ENCODE results near the gene ASTN1. TPM values are rescaled to one million over a fixed set of nuclear protein-coding genes. Genes with fewer than 3 reads are reported as not detected.

ASTN1 gene
- total RNA-seq, 6 experiments from 2014 or later: not detected

- H3K27ac Mint-ChIP-seq: no peak overlapping the region
- TF ChIP-seq CTCF (IDR thresholded peaks at IDR 0.05): no peak
- no peaks in the 10 kb centered on the region for H3K36me3 Mint-ChIP-seq (ENCODE audit: low read depth)
- DNase-seq: no peak
- peaks cover 50% of the 10 kb centered on the region for H3K9me3 Mint-ChIP-seq
- no peak overlapping the region for H3K4me3 Mint-ChIP-seq
- peaks cover 3% of the 10 kb centered on the region; the same call in 1 of the 2 replicates for H3K27me3 Mint-ChIP-seq (ENCODE audit: insufficient read depth)
- H3K4me1 Mint-ChIP-seq (ENCODE audit: low read depth): no peaks in the 10 kb centered on the region
Observed at GRCh38 chr1:177043597-177043996, 120.9 kb downstream of the ASTN1 start.

DNA sequence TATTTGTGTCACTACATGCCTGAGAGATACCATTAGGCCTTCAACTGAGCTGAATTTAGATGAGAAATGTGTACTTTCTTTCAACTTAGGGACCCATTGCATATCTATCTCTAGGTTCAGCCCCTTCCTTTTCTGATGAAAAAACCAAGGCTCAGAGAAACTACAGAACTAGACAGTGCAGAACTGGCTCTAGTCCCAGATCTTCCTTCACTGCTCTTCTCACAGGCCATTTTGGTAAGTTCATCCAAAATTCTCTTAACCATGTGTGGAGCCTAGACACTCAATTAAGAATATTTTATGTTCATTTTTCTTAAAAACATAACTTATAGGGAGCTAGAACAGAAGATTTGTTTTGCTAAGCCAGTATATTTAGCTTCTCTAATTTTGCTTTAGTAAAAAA is 128.9 kb downstream of the ASTN1 start:
- H3K4me1 Mint-ChIP-seq (ENCODE audit: low read depth): no peaks in the 10 kb centered on the region
- no peak for DNase-seq
- no peak for TF ChIP-seq CTCF (IDR thresholded peaks at IDR 0.05)
- H3K4me3 Mint-ChIP-seq: no peak overlapping the region
- H3K36me3 Mint-ChIP-seq (ENCODE audit: low read depth): no peaks in the 10 kb centered on the region
- H3K27ac Mint-ChIP-seq: no peak overlapping the region
- H3K27me3 Mint-ChIP-seq (ENCODE audit: insufficient read depth): peaks cover 5% of the 10 kb centered on the region; the same call in 1 of the 2 replicates
- H3K9me3 Mint-ChIP-seq: peaks cover 44% of the 10 kb centered on the region

DNA sequence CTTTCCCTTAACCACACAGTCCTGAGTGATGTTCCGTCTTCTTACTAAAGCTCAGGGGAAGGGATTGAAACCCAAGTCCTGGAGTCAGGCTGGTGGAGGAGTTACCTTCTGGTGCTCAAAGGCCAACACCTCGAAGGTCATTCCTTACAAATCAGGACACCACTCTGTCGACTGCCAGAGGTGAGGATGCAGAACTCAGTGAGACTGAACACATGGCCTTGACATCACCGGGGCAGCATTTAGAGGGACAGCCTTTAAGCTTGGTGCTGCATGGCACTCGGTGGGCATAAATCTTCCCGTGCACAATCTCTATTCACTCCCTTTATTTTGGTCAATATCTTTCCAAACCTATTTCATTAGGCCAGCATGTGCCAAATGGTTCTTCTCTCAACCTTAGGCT is 130.9 kb downstream of the ASTN1 start:
- Mint-ChIP-seq H3K27ac (no peak overlapping the region), H3K9me3 (peaks cover 39% of the 10 kb centered on the region), H3K27me3 (ENCODE audit: insufficient read depth) (peaks cover 1% of the 10 kb centered on the region; the same call in 1 of the 2 replicates), H3K36me3 (ENCODE audit: low read depth) (no peaks in the 10 kb centered on the region), H3K4me1 (ENCODE audit: low read depth) (no peaks in the 10 kb centered on the region), H3K4me3 (no peak overlapping the region)
- DNase-seq: no peak
- no peak for TF ChIP-seq CTCF (IDR thresholded peaks at IDR 0.05)

DNA sequence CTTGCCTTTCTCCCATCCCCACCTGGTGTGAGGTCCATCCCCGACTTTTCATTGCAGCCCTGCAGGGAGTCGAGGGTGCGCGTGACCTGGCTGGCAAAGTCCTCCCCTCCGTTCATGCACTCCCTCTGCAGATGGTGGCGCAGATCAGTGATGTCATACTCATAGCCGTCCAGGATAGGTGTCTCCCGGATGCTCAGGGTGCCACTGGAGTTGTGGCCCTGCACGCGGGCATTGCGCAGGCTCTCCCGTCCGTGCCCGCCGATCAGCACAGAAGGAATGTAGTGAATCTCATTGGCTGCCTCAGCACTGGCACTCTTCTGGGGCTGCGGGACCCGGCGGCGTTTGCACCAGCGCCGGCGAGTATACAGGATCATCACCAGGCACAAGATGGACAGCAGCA is 132.1 kb downstream of the ASTN1 start:
- Mint-ChIP-seq H3K4me3 (no peak overlapping the region), H3K4me1 (ENCODE audit: low read depth) (no peaks in the 10 kb centered on the region), H3K27me3 (ENCODE audit: insufficient read depth) (no peaks in the 10 kb centered on the region), H3K9me3 (peaks cover 31% of the 10 kb centered on the region), H3K36me3 (ENCODE audit: low read depth) (no peaks in the 10 kb centered on the region), H3K27ac (no peak overlapping the region)
- DNase-seq: no peak
- no peak for TF ChIP-seq CTCF (IDR thresholded peaks at IDR 0.05)

DNA sequence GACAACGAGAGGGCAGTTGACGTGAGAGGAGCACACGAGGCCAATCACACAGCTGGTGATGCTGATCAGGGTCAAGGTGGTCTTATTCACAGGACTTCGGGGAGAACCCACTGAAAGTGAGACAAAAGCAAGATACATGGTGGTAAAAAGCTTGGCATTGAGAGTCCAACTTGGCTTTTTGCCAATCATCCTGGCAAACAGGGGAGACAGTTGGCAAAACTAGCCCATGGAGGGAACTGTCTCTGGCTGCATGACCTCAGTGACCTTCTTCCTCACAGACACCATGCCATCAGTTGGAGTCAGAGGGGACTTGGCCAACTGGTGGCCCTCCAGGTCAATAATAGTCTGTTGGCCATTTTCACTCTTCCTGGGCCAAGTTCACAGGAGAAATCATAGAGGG is 139.9 kb downstream of the ASTN1 start:
- H3K4me1 Mint-ChIP-seq (ENCODE audit: low read depth): no peaks in the 10 kb centered on the region
- DNase-seq: no peak
- TF ChIP-seq CTCF (IDR thresholded peaks at IDR 0.05): no peak
- H3K4me3 Mint-ChIP-seq: no peak overlapping the region
- H3K36me3 Mint-ChIP-seq (ENCODE audit: low read depth): peaks cover 5% of the 10 kb centered on the region; the same call in 1 of the 2 replicates
- no peaks in the 10 kb centered on the region for H3K27me3 Mint-ChIP-seq (ENCODE audit: insufficient read depth)
- H3K9me3 Mint-ChIP-seq: peaks cover 33% of the 10 kb centered on the region
- H3K27ac Mint-ChIP-seq: no peak overlapping the region

- no peak for TF ChIP-seq CTCF (IDR thresholded peaks at IDR 0.05)
- DNase-seq: no peak
- Mint-ChIP-seq H3K36me3 (ENCODE audit: low read depth) (peaks cover 5% of the 10 kb centered on the region; the same call in 1 of the 2 replicates), H3K27me3 (ENCODE audit: insufficient read depth) (no peaks in the 10 kb centered on the region), H3K4me3 (no peak overlapping the region), H3K9me3 (peaks cover 41% of the 10 kb centered on the region), H3K27ac (no peak overlapping the region), H3K4me1 (ENCODE audit: low read depth) (no peaks in the 10 kb centered on the region)
Observed at GRCh38 chr1:177023726-177024125, 140.8 kb downstream of the ASTN1 start.

Data from HFFc6 (cell line).